HepG2 (cell line): ENCODE results near the gene FSTL1. TPM values are rescaled to one million over a fixed set of nuclear protein-coding genes. Genes with fewer than 3 reads are reported as not detected.

Source experiments
- CHD4 ChIP-seq: fragments of 200-600 bp; sonication (generic); IDR thresholded peaks from 2 replicates; pipeline ENCODE4 v1.7.0; 2017; ENCODE audit warnings: mild to moderate bottlenecking, low read length, borderline replicate concordance
- ELF1 ChIP-seq: sonication (generic); formaldehyde crosslinking; IDR thresholded peaks from 2 replicates; pipeline ENCODE4 v1.4.0; 2020; ENCODE audit warnings: missing genetic modification reagents
- KLF13 ChIP-seq: sonication (generic); formaldehyde crosslinking; IDR thresholded peaks from 2 replicates; pipeline ENCODE4 v1.4.0; 2020; ENCODE audit warnings: mild to moderate bottlenecking, missing genetic modification reagents
- KMT2B ChIP-seq: IDR thresholded peaks from 2 replicates; pipeline ENCODE4 v1.6.1; 2016; ENCODE audit warnings: missing genetic modification reagents, missing compliant biosample characterization
- NFYC ChIP-seq: IDR thresholded peaks from 2 replicates; pipeline ENCODE4 v1.6.1; 2016; ENCODE audit warnings: missing genetic modification reagents, missing compliant biosample characterization
- PPARG ChIP-seq: conservative IDR thresholded peaks from 2 replicates; pipeline ENCODE4 v1.6.1; 2016; ENCODE audit warnings: missing biosample characterization, missing genetic modification reagents
- TOPORS ChIP-seq: sonication (generic); formaldehyde crosslinking; IDR thresholded peaks from 2 replicates; pipeline ENCODE4 v1.8.0; 2023; ENCODE audit warnings: mild to moderate bottlenecking, missing genetic modification reagents
- ZFP41 ChIP-seq: sonication (generic); formaldehyde crosslinking; IDR thresholded peaks from 2 replicates; pipeline ENCODE4 v1.4.0; 2020; ENCODE audit warnings: mild to moderate bottlenecking, missing genetic modification reagents, borderline replicate concordance
- ZKSCAN5 ChIP-seq: sonication (generic); formaldehyde crosslinking; IDR thresholded peaks from 2 replicates; pipeline ENCODE4 v1.5.1; 2020; ENCODE audit warnings: mild to moderate bottlenecking, missing genetic modification reagents
- ZMYM3 ChIP-seq: sonication (generic); formaldehyde crosslinking; IDR thresholded peaks from 2 replicates; pipeline ENCODE4 v1.5.1; 2020; ENCODE audit warnings: mild to moderate bottlenecking, missing genetic modification reagents
- ZNF143 ChIP-seq: sonication (generic); formaldehyde crosslinking; IDR thresholded peaks from 2 replicates; pipeline ENCODE4 v1.4.0; 2020; ENCODE audit warnings: missing genetic modification reagents
- ZNF841 ChIP-seq: sonication (generic); formaldehyde crosslinking; IDR thresholded peaks from 2 replicates; pipeline ENCODE4 v1.8.1; 2023; ENCODE audit warnings: missing genetic modification reagents, borderline replicate concordance
- polyA plus RNA-seq, 8 experiments: library from polyadenylated mRNA; depleted of rRNA in 3 of 8; stranded (reverse) in 7 of 8; unstranded in 1 of 8; fragments of >200 nt; fragmentation: Illumina TruSeq in 4 of 8; extraction: Trizol in 4 of 8; gene quantifications; 2 replicates each; pipeline versions ENCODE4 v1.2.1 to v1.2.3, GENCODE V29; 2011 to 2016; ENCODE audit warnings: low read depth in 4 of 8, missing spikeins in 1 of 8, mixed read lengths in 1 of 8; ENCODE audit not compliant: insufficient read depth in 1 of 8
- total RNA-seq, 5 experiments: library from RNA; depleted of rRNA; stranded (reverse); fragments of >200 nt; fragmentation: Illumina TruSeq; extraction: Trizol; gene quantifications; 2 replicates each; pipeline ENCODE4 v1.2.3, GENCODE V29; 2016; ENCODE audit warnings: low read depth in 1 of 5
- TF ChIP-seq, protein P1 (sequence below): sonication (generic); formaldehyde crosslinking; IDR thresholded peaks from 2 replicates; pipeline ENCODE4 v1.5.1; 2020; ENCODE audit warnings: mild to moderate bottlenecking, missing genetic modification reagents, moderate library complexity
- TF ChIP-seq, protein P2 (sequence below): IDR thresholded peaks from 2 replicates; pipeline ENCODE4 v1.6.1; 2012; ENCODE audit warnings: low read length, improper control_type of control experiment
- TF ChIP-seq, protein P3 (sequence below): sonication (generic); formaldehyde crosslinking; IDR thresholded peaks from 2 replicates; pipeline ENCODE4 v1.4.0; 2020; ENCODE audit warnings: mild to moderate bottlenecking, missing genetic modification reagents
- TF ChIP-seq, protein P4 (sequence below): sonication (generic); formaldehyde crosslinking; IDR thresholded peaks from 2 replicates; pipeline ENCODE4 v1.8.1; 2023; ENCODE audit warnings: mild to moderate bottlenecking, moderate library complexity, missing genetic modification reagents
- TF ChIP-seq, protein P5 (sequence below): sonication (generic); formaldehyde crosslinking; IDR thresholded peaks from 2 replicates; pipeline ENCODE4 v1.5.1; 2020; ENCODE audit warnings: mild to moderate bottlenecking, missing genetic modification reagents, moderate library complexity

The FSTL1 gene
- total and polyA plus RNA-seq, 2 of the 13 experiments (the other 11 are each of a cell fraction or from before 2014, with no cell fraction given), result 0.07 to 0.29 TPM

DNA sequence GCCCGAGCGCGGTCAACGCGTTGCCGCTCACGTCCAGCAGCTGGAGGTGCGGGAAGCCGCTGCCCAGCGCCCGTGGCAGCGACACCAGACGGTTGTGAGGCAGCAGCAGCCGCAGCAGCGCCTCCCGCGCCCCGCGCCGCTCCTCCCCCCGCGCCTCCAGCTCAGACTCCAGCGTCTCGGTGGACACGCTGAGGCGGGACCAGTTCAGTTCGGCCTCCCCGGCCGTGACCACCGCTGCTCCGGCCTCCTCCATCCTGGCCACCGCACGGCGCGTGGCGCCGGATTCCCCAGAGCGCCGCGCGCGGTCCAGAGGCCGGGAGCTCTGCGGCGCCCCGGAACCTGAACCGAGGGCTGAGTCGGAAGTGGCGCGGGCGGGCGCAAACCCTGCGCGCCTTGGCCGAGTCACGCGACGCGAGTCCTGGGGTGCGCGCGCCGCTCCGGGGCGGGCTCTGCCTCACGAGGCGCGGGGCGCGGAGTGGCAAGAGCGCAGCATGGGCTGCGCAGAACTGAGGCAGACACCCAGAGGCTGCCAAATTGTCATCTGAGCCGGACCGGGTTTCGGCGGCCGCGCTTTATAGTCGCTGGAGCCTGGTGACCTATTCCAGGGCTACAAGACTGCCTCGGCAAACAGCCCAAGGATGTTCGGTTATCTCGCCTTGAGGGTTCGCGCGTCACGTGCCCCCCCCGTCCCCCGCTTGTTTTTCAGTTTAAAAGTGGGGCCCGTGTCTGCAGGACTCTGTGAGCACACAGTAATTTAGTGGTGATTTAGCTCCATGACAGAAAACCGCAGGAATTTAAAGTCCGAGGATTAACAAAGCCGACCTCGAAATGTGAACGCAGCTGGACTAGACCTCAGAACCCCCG lies 101.6 kb downstream of the FSTL1 start, which contains the start of gene LRRC58 (continued):
- TF ChIP-seq, protein P1, sequence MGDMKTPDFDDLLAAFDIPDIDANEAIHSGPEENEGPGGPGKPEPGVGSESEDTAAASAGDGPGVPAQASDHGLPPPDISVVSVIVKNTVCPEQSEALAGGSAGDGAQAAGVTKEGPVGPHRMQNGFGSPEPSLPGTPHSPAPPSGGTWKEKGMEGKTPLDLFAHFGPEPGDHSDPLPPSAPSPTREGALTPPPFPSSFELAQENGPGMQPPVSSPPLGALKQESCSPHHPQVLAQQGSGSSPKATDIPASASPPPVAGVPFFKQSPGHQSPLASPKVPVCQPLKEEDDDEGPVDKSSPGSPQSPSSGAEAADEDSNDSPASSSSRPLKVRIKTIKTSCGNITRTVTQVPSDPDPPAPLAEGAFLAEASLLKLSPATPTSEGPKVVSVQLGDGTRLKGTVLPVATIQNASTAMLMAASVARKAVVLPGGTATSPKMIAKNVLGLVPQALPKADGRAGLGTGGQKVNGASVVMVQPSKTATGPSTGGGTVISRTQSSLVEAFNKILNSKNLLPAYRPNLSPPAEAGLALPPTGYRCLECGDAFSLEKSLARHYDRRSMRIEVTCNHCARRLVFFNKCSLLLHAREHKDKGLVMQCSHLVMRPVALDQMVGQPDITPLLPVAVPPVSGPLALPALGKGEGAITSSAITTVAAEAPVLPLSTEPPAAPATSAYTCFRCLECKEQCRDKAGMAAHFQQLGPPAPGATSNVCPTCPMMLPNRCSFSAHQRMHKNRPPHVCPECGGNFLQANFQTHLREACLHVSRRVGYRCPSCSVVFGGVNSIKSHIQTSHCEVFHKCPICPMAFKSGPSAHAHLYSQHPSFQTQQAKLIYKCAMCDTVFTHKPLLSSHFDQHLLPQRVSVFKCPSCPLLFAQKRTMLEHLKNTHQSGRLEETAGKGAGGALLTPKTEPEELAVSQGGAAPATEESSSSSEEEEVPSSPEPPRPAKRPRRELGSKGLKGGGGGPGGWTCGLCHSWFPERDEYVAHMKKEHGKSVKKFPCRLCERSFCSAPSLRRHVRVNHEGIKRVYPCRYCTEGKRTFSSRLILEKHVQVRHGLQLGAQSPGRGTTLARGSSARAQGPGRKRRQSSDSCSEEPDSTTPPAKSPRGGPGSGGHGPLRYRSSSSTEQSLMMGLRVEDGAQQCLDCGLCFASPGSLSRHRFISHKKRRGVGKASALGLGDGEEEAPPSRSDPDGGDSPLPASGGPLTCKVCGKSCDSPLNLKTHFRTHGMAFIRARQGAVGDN (CRISPR knock-in tag), result peak; percentile 99
- TF ChIP-seq ZNF143 (CRISPR knock-in tag), result peak; percentile 72
- TF ChIP-seq KLF13, result 0 out of 2 replicates have a peak, but pooled peaks have one; percentile 24
- TF ChIP-seq NFYC (CRISPR knock-in tag), result no peak
- TF ChIP-seq ZFP41 (CRISPR knock-in tag), result no peak
- TF ChIP-seq, protein P2, sequence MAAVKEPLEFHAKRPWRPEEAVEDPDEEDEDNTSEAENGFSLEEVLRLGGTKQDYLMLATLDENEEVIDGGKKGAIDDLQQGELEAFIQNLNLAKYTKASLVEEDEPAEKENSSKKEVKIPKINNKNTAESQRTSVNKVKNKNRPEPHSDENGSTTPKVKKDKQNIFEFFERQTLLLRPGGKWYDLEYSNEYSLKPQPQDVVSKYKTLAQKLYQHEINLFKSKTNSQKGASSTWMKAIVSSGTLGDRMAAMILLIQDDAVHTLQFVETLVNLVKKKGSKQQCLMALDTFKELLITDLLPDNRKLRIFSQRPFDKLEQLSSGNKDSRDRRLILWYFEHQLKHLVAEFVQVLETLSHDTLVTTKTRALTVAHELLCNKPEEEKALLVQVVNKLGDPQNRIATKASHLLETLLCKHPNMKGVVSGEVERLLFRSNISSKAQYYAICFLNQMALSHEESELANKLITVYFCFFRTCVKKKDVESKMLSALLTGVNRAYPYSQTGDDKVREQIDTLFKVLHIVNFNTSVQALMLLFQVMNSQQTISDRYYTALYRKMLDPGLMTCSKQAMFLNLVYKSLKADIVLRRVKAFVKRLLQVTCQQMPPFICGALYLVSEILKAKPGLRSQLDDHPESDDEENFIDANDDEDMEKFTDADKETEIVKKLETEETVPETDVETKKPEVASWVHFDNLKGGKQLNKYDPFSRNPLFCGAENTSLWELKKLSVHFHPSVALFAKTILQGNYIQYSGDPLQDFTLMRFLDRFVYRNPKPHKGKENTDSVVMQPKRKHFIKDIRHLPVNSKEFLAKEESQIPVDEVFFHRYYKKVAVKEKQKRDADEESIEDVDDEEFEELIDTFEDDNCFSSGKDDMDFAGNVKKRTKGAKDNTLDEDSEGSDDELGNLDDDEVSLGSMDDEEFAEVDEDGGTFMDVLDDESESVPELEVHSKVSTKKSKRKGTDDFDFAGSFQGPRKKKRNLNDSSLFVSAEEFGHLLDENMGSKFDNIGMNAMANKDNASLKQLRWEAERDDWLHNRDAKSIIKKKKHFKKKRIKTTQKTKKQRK, result no peak
- peak; percentile 20; the same call in 1 of the 2 replicates for TF ChIP-seq ELF1 (CRISPR knock-in tag)
- peak; percentile 92; the same call in 1 of the 2 replicates for TF ChIP-seq TOPORS
- no peak for TF ChIP-seq ZKSCAN5 (CRISPR knock-in tag)
- TF ChIP-seq ZNF841 (CRISPR knock-in tag), result peak; percentile 80; the same call in 1 of the 2 replicates
- no peak for TF ChIP-seq ZMYM3 (CRISPR knock-in tag)
- no peak; the same call in 1 of the 2 replicates for TF ChIP-seq PPARG (CRISPR knock-in tag)
- peak; percentile 48; the same call in 1 of the 2 replicates for TF ChIP-seq KMT2B (CRISPR knock-in tag)
- no peak for TF ChIP-seq CHD4
- TF ChIP-seq, protein P3, sequence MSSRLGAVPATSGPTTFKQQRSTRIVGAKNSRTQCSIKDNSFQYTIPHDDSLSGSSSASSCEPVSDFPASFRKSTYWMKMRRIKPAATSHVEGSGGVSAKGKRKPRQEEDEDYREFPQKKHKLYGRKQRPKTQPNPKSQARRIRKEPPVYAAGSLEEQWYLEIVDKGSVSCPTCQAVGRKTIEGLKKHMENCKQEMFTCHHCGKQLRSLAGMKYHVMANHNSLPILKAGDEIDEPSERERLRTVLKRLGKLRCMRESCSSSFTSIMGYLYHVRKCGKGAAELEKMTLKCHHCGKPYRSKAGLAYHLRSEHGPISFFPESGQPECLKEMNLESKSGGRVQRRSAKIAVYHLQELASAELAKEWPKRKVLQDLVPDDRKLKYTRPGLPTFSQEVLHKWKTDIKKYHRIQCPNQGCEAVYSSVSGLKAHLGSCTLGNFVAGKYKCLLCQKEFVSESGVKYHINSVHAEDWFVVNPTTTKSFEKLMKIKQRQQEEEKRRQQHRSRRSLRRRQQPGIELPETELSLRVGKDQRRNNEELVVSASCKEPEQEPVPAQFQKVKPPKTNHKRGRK, result no peak
- TF ChIP-seq, protein P4, sequence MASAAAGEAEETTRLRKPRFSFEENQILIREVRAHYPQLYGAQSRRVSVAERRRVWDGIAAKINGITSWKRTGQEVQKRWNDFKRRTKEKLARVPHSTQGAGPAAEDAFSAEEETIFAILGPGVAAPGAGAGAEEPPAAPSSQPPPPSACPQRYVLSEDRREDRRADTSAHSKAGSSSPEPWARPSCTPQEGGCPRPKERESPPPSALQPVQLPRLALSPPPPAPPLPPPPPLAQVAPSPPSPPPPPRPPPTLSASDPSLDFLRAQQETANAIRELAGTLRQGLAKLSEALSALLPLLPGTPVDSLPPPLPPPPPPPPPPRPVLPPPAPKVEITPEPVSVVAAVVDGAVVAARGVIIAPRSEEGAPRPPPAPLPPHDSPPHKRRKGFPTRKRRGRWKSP (CRISPR knock-in tag), result peak; percentile 100
- TF ChIP-seq, protein P5, sequence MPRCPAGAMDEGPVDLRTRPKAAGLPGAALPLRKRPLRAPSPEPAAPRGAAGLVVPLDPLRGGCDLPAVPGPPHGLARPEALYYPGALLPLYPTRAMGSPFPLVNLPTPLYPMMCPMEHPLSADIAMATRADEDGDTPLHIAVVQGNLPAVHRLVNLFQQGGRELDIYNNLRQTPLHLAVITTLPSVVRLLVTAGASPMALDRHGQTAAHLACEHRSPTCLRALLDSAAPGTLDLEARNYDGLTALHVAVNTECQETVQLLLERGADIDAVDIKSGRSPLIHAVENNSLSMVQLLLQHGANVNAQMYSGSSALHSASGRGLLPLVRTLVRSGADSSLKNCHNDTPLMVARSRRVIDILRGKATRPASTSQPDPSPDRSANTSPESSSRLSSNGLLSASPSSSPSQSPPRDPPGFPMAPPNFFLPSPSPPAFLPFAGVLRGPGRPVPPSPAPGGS, result peak; percentile 83
